Keratinocyte (primary cell): Measurements from ENCODE around the gene SH2D2A. TPM values are rescaled to one million over a fixed set of nuclear protein-coding genes. Genes with fewer than 3 reads are reported as not detected.

Experiments used
- DNase-seq: peaks from one replicate; pipeline ENCODE4 v3.0.0-alpha.2; 2011; ENCODE audit warnings: low read depth, missing footprints, low spot score
- FAIRE-seq: peaks from 2 replicates; lab custom pipeline; 2011; peaks lifted over from hg19 to GRCh38; lab: Jason Lieb, UNC
- H2AFZ ChIP-seq: 2 replicates; pipeline ENCODE4 v1.6.0; 2012; ENCODE audit warnings: low read length, control low read depth, inconsistent platforms; ENCODE audit not compliant: control insufficient read depth
- H3K27ac ChIP-seq: 2 replicates; pipeline ENCODE4 v1.5.1; 2011; ENCODE audit warnings: low read length; ENCODE audit not compliant: control insufficient read depth, insufficient read depth
- H3K27me3 ChIP-seq: 3 replicates; pipeline ENCODE4 v1.6.0; 2011; ENCODE audit warnings: low read length; ENCODE audit not compliant: control insufficient read depth, insufficient read depth; ENCODE audit errors: extremely low read depth
- H3K36me3 ChIP-seq, 2 experiments: 2 replicates in 1 of 2; 3 replicates in 1 of 2; pipeline ENCODE4 v1.5.1; 2011; ENCODE audit warnings: low read length in 2 of 2, mild to moderate bottlenecking in 1 of 2; ENCODE audit not compliant: control insufficient read depth in 2 of 2, insufficient read depth in 2 of 2; ENCODE audit errors: extremely low read depth in 1 of 2
- H3K4me1 ChIP-seq: 3 replicates; pipeline ENCODE4 v1.5.1; 2011; ENCODE audit warnings: low read length; ENCODE audit not compliant: control insufficient read depth, insufficient read depth; ENCODE audit errors: extremely low read depth
- H3K4me2 ChIP-seq: 3 replicates; pipeline ENCODE4 v1.6.0; 2011; ENCODE audit warnings: low read depth, low read length; ENCODE audit not compliant: control insufficient read depth, insufficient read depth; ENCODE audit errors: extremely low read depth
- H3K4me3 ChIP-seq, 3 experiments: fragments of 200-600 bp in 1 of 3; sonication (generic) in 1 of 3; 2 replicates in 2 of 3; 3 replicates in 1 of 3; pipeline ENCODE4 v1.5.1; 2011 to 2016; ENCODE audit warnings: low read length in 3 of 3, mild to moderate bottlenecking in 3 of 3, control low read depth in 2 of 3, inconsistent platforms in 1 of 3, low read depth in 1 of 3, mixed read lengths in 1 of 3, mixed run types in 1 of 3, moderate library complexity in 1 of 3; ENCODE audit not compliant: control insufficient read depth in 2 of 3, insufficient read depth in 2 of 3; ENCODE audit errors: extremely low read depth in 1 of 3
- H3K79me2 ChIP-seq: 2 replicates; pipeline ENCODE4 v1.6.0; 2012; ENCODE audit warnings: low read length; ENCODE audit not compliant: control insufficient read depth, insufficient read depth
- H3K9ac ChIP-seq: 3 replicates; pipeline ENCODE4 v1.6.0; 2011; ENCODE audit warnings: low read length; ENCODE audit not compliant: control insufficient read depth, insufficient read depth; ENCODE audit errors: extremely low read depth
- H3K9me1 ChIP-seq: 3 replicates; pipeline ENCODE4 v1.6.0; 2011; ENCODE audit warnings: low read length; ENCODE audit not compliant: control insufficient read depth, insufficient read depth; ENCODE audit errors: extremely low read depth
- H3K9me3 ChIP-seq: 2 replicates; pipeline ENCODE4 v1.5.1; 2012; ENCODE audit warnings: low read depth, low read length; ENCODE audit not compliant: control insufficient read depth
- H4K20me1 ChIP-seq: 3 replicates; pipeline ENCODE4 v1.6.0; 2011; ENCODE audit warnings: low read length; ENCODE audit not compliant: control insufficient read depth, insufficient read depth; ENCODE audit errors: extremely low read depth
- EZH2 ChIP-seq: IDR thresholded peaks from one replicate; pipeline ENCODE4 v1.6.1; 2012; ENCODE audit warnings: inconsistent platforms, mild to moderate bottlenecking, low read length, moderate library complexity
- dilution Hi-C: fragments of 300-500 bp; cut with MboI; formaldehyde crosslinking; loops from one replicate; pipeline ENCODE4 v1.7.0; 2020; ENCODE audit warnings: low sequenced_read_pairs; ENCODE audit not compliant: extremely low pct_ligation_motif_present
- polyA plus RNA-seq, 5 experiments: library from polyadenylated mRNA; depleted of rRNA in 3 of 5; stranded (reverse) in 3 of 5; stranded (forward) in 1 of 5; unstranded in 1 of 5; fragments of >200 nt; gene quantifications; 1 replicate in 1 of 5; 2 replicates in 3 of 5; 3 replicates in 1 of 5; pipeline versions ENCODE4 v1.2.1 to v1.2.3, GENCODE V29; 2011 to 2012; ENCODE audit warnings: missing spikeins in 2 of 5, low read depth in 1 of 5, low replicate concordance in 1 of 5
- TF ChIP-seq, protein P1 (sequence below), 3 experiments: IDR thresholded peaks in 1 of 3; conservative IDR thresholded peaks in 1 of 3; optimal IDR thresholded peaks in 1 of 3; 2 replicates in 2 of 3; 3 replicates in 1 of 3; pipeline versions ENCODE3 to v1.5.1; 2011; ENCODE audit warnings: low read length in 3 of 3, mild to moderate bottlenecking in 3 of 3, moderate library complexity in 2 of 3, control low read depth in 1 of 3, inconsistent platforms in 1 of 3; ENCODE audit not compliant: insufficient read depth in 2 of 3; ENCODE audit errors: extremely low read depth in 1 of 3

SH2D2A gene
- polyA plus RNA-seq, 1 donor (not counting 4 experiments of a cell fraction or from before 2014, with no cell fraction given): 2.5 TPM

DNA sequence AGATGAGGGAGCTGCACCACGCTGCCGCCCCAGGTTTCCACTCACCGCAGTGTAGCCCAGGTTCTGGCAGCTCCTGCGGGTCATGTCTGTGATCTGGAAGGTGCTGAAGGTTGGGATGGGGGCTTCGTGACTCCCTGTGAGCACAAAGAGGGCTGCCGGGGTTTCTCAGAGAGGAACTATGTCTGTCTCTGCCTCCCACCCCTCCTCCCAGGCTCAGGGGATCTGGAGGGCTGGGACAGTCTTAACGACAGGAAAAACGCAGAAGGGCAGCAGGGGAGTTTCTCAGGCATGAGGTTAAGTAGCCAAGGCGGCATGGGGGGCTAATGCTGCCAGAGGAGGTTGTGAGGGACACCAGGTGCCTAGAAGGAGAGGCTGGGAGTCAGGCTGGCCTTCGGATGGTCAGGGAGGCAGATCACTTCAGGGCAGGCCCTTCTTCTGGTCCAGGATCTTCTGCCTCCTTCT is 656 bp downstream of the SH2D2A start:
- Histone ChIP-seq H3K27me3 (no peaks in the 10 kb centered on the region), H3K9ac (peak overlapping the region; percentile 13), H3K36me3 (no peaks in the 10 kb centered on the region), H3K4me2 (peak overlapping the region; percentile 60), H3K9me1 (no peaks in the 10 kb centered on the region), H4K20me1 (no peaks in the 10 kb centered on the region), H3K79me2 (no peaks in the 10 kb centered on the region), H3K4me3 (peak overlapping the region in 1 of 3 experiments; percentile 21), H3K4me1 (peaks cover 48% of the 10 kb centered on the region), H3K9me3 (no peaks in the 10 kb centered on the region), H3K27ac (peak overlapping the region; percentile 65), H2AFZ (no peak overlapping the region)
- dilution Hi-C loops: no loop called here
- DNase-seq (no peak), FAIRE-seq (no peak)
- no peak for TF ChIP-seq EZH2
- TF ChIP-seq, protein P1, sequence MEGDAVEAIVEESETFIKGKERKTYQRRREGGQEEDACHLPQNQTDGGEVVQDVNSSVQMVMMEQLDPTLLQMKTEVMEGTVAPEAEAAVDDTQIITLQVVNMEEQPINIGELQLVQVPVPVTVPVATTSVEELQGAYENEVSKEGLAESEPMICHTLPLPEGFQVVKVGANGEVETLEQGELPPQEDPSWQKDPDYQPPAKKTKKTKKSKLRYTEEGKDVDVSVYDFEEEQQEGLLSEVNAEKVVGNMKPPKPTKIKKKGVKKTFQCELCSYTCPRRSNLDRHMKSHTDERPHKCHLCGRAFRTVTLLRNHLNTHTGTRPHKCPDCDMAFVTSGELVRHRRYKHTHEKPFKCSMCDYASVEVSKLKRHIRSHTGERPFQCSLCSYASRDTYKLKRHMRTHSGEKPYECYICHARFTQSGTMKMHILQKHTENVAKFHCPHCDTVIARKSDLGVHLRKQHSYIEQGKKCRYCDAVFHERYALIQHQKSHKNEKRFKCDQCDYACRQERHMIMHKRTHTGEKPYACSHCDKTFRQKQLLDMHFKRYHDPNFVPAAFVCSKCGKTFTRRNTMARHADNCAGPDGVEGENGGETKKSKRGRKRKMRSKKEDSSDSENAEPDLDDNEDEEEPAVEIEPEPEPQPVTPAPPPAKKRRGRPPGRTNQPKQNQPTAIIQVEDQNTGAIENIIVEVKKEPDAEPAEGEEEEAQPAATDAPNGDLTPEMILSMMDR (optimal IDR thresholded peaks at IDR 0.05 in 1 of 3, IDR thresholded peaks at IDR 0.05 in 1 of 3, conservative IDR thresholded peaks at IDR 0.05 in 1 of 3; ENCODE audit: extremely low read depth in 1 of 3, insufficient read depth in 2 of 3, low read length in 3 of 3): no peak

DNA sequence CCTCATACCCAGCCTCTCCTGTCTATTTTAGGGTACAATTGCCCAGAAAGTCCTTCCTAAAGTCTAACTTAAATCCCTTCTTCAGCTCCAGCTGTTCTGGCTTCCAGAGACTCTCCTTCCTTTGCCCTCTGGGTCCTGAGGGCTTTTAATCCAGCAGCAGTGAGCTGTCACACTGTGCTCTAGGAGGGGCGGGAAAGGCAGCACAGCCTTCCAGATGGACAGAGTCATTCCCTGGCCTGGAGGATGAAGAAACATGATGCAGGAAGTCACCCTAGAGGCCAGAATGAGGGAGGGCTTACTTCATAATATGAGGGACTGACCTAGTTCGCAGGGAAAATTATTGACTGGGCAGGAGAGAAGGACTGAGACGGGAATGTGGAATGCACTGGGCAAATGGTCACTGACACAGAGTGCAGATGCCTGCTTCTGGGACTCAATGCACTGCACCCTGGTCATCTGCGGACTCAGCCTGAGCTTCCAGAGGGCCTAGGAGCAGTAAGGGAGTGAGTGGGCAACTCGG is 1.3 kb downstream of the SH2D2A start:
- Histone ChIP-seq H3K4me3 (no peak overlapping the region), H3K4me1 (peaks cover 48% of the 10 kb centered on the region), H4K20me1 (no peaks in the 10 kb centered on the region), H3K36me3 (no peaks in the 10 kb centered on the region), H3K27me3 (no peaks in the 10 kb centered on the region), H3K9ac (no peak overlapping the region), H3K27ac (peak overlapping the region; percentile 17), H3K9me3 (no peaks in the 10 kb centered on the region), H3K9me1 (no peaks in the 10 kb centered on the region), H3K4me2 (peak overlapping the region; percentile 69), H3K79me2 (no peaks in the 10 kb centered on the region), H2AFZ (no peak overlapping the region)
- dilution Hi-C loops: no loop called here
- TF ChIP-seq EZH2: no peak
- DNase-seq: no peak
- FAIRE-seq: no peak
